ENCODE measurements around the gene ESAM.

Gene ESAM

GRCh38 chr11:124756753-124757227 is 5.3 kb downstream of the ESAM start:
- H3K9me3 Mint-ChIP-seq: no peaks in the 10 kb centered on the region
- TF ChIP-seq CTCF (IDR thresholded peaks at IDR 0.05; ENCODE audit: unreplicated experiment in 3 of 3): no peak
- H3K27me3 Mint-ChIP-seq (ENCODE audit: low read depth): peaks cover 98% of the 10 kb centered on the region
- H3K36me3 Mint-ChIP-seq (ENCODE audit: low read depth): no peaks in the 10 kb centered on the region
- H3K27ac Mint-ChIP-seq: no peak overlapping the region
- peaks cover 27% of the 10 kb centered on the region for H3K4me1 Mint-ChIP-seq
- H3K4me3 Mint-ChIP-seq: peak overlapping the region in 1 of 3 experiments; percentile 13

- Mint-ChIP-seq H3K9me3 (no peaks in the 10 kb centered on the region), H3K27me3 (ENCODE audit: low read depth) (peaks cover 97% of the 10 kb centered on the region), H3K4me3 (no peak overlapping the region), H3K27ac (no peak overlapping the region), H3K4me1 (peaks cover 27% of the 10 kb centered on the region), H3K36me3 (ENCODE audit: low read depth) (no peaks in the 10 kb centered on the region)
- no peak for TF ChIP-seq CTCF (IDR thresholded peaks at IDR 0.05; ENCODE audit: unreplicated experiment in 3 of 3)
Observed at GRCh38 chr11:124756033-124756752, 5.9 kb downstream of the ESAM start.

GRCh38 chr11:124754710-124755109 is 7.4 kb downstream of the ESAM start:
- H3K36me3 Mint-ChIP-seq (ENCODE audit: low read depth): no peaks in the 10 kb centered on the region
- no peak for TF ChIP-seq CTCF (IDR thresholded peaks at IDR 0.05; ENCODE audit: unreplicated experiment in 3 of 3)
- H3K27me3 Mint-ChIP-seq (ENCODE audit: low read depth): peaks cover 97% of the 10 kb centered on the region
- H3K27ac Mint-ChIP-seq: no peak overlapping the region
- H3K4me3 Mint-ChIP-seq: no peak overlapping the region
- no peaks in the 10 kb centered on the region for H3K9me3 Mint-ChIP-seq
- H3K4me1 Mint-ChIP-seq: peaks cover 17% of the 10 kb centered on the region

- no peaks in the 10 kb centered on the region for H3K36me3 Mint-ChIP-seq (ENCODE audit: low read depth)
- H3K27me3 Mint-ChIP-seq (ENCODE audit: low read depth): peaks cover 97% of the 10 kb centered on the region
- H3K27ac Mint-ChIP-seq: no peak overlapping the region
- H3K9me3 Mint-ChIP-seq: no peaks in the 10 kb centered on the region
- no peak overlapping the region for H3K4me3 Mint-ChIP-seq
- peaks cover 16% of the 10 kb centered on the region for H3K4me1 Mint-ChIP-seq
- TF ChIP-seq CTCF (IDR thresholded peaks at IDR 0.05; ENCODE audit: unreplicated experiment in 3 of 3): no peak
Observed at GRCh38 chr11:124754309-124754708, 7.8 kb downstream of the ESAM start.

- H3K4me1 Mint-ChIP-seq: peaks cover 10% of the 10 kb centered on the region
- H3K9me3 Mint-ChIP-seq: no peaks in the 10 kb centered on the region
- H3K4me3 Mint-ChIP-seq: no peak overlapping the region
- no peak for TF ChIP-seq CTCF (IDR thresholded peaks at IDR 0.05; ENCODE audit: unreplicated experiment in 3 of 3)
- no peaks in the 10 kb centered on the region for H3K36me3 Mint-ChIP-seq (ENCODE audit: low read depth)
- H3K27me3 Mint-ChIP-seq (ENCODE audit: low read depth): peaks cover 97% of the 10 kb centered on the region
- no peak overlapping the region for H3K27ac Mint-ChIP-seq
Observed at GRCh38 chr11:124753624-124754023, 8.5 kb downstream of the ESAM start.

- Mint-ChIP-seq H3K36me3 (ENCODE audit: low read depth) (no peaks in the 10 kb centered on the region), H3K27me3 (ENCODE audit: low read depth) (peaks cover 97% of the 10 kb centered on the region), H3K4me3 (no peak overlapping the region), H3K27ac (no peak overlapping the region), H3K4me1 (peaks cover 6% of the 10 kb centered on the region), H3K9me3 (no peaks in the 10 kb centered on the region)
- no peak for TF ChIP-seq CTCF (IDR thresholded peaks at IDR 0.05; ENCODE audit: unreplicated experiment in 3 of 3)
Observed at GRCh38 chr11:124753205-124753604, 8.9 kb downstream of the ESAM start.
